Esophagus muscularis mucosa (tissue), 3 donors: ENCODE results near the gene TFAM.

ENCODE experiments used
- CTCF ChIP-seq, 3 experiments: fragments of 200-600 bp in 2 of 3; fragments of 450-650 bp in 1 of 3; sonication (generic) in 2 of 3; IDR thresholded peaks; one replicate each; pipeline ENCODE4 v1.5.1; 2017 to 2019; ENCODE audit warnings: antibody characterized with exemption in 3 of 3, mild to moderate bottlenecking in 2 of 3, moderate library complexity in 1 of 3
- POLR2A ChIP-seq: fragments of 450-650 bp; IDR thresholded peaks from one replicate; pipeline ENCODE4 v1.6.1; 2017; ENCODE audit warnings: antibody characterized with exemption, moderate library complexity, mild to moderate bottlenecking, low read depth

- TF ChIP-seq CTCF (IDR thresholded peaks at IDR 0.05) (no peak), POLR2A (no peak)
Observed at GRCh38 chr10:58351616-58352578, 33.3 kb upstream of the TFAM start.
